RPMI8226 (cell line): ENCODE data around the gene PABPN1.
"Not testable (repeated sequence)": the region's sequence is repeated elsewhere in the genome, so short reads cannot be mapped to it uniquely, and the experiment has no call there.

ENCODE experiments used
- DNase-seq: peaks from one replicate; pipeline ENCODE4 v3.0.0-alpha.2; 2015

Gene PABPN1

GRCh38 chr14:23320584-23321571 lies at the start of gene PABPN1:
Gene PABPN1, plus strand, starts transcription at chr14:23321457. Its CDS starts 13 bp downstream, at chr14:23321470.
- peak; percentile 97 for DNase-seq

- no peak for DNase-seq
These were observed 45.8 kb upstream of the PABPN1 start for GRCh38 chr14:23275412-23275811.

- no peak for DNase-seq
These were observed 44.1 kb upstream of the PABPN1 start for GRCh38 chr14:23277189-23277588.

- DNase-seq, result not testable (repeated sequence)
These were observed 43.3 kb upstream of the PABPN1 start for GRCh38 chr14:23277928-23278327.

GRCh38 chr14:23281247-23281646 lies 40.0 kb upstream of the PABPN1 start:
- no peak for DNase-seq

GRCh38 chr14:23284654-23285529 lies 36.4 kb upstream of the PABPN1 start:
- no peak for DNase-seq

GRCh38 chr14:23285530-23286019 lies 35.7 kb upstream of the PABPN1 start:
- DNase-seq, result no peak

GRCh38 chr14:23286020-23286901 lies 35.0 kb upstream of the PABPN1 start, which contains the start of gene HOMEZ:
Gene HOMEZ, minus strand, starts transcription at chr14:23286132. Its CDS starts 180 bp downstream, at chr14:23285952.
- peak; percentile 93 for DNase-seq

- no peak for DNase-seq
These were observed 34.3 kb upstream of the PABPN1 start for GRCh38 chr14:23286902-23287479.

- peak; percentile 61 for DNase-seq
These were observed 26.3 kb upstream of the PABPN1 start for GRCh38 chr14:23294734-23295561.

- no peak for DNase-seq
These were observed 25.1 kb upstream of the PABPN1 start for GRCh38 chr14:23296012-23296777.

- no peak for DNase-seq
These were observed 24.2 kb upstream of the PABPN1 start for GRCh38 chr14:23297096-23297495.

GRCh38 chr14:23297611-23298277 lies 23.5 kb upstream of the PABPN1 start:
- DNase-seq, result no peak

- peak; percentile 29 for DNase-seq
These were observed 21.9 kb upstream of the PABPN1 start for GRCh38 chr14:23299211-23299957.

GRCh38 chr14:23299986-23300686 lies 21.1 kb upstream of the PABPN1 start:
- no peak for DNase-seq

GRCh38 chr14:23300687-23301223 lies 20.5 kb upstream of the PABPN1 start:
- DNase-seq, result peak; percentile 8

GRCh38 chr14:23301288-23301968 lies 19.8 kb upstream of the PABPN1 start:
- DNase-seq, result peak; percentile 97
